G401 (cell line): Measurements from ENCODE around the gene ATXN1L. TPM values are rescaled to one million over a fixed set of nuclear protein-coding genes. Genes with fewer than 3 reads are reported as not detected.
"Not testable (repeated sequence)": the region's sequence is repeated elsewhere in the genome, so short reads cannot be mapped to it uniquely, and the experiment has no call there.

Source experiments
- DNase-seq: peaks from one replicate; pipeline ENCODE4 v3.0.0-alpha.2; 2015; ENCODE audit warnings: low spot score
- in situ Hi-C: cut with HindIII; loops from 2 replicates; pipeline ENCODE4 v1.10.0; 2016; ENCODE audit warnings: low sequenced_read_pairs, mixed read lengths
- total RNA-seq: library from RNA; depleted of rRNA; stranded (reverse); fragments of >200 nt; shearing (Covaris generic); gene quantifications from 2 replicates; pipeline ENCODE4 v1.2.3, GENCODE V29; 2014; rRNA removed

The ATXN1L gene
- total RNA-seq = 5.7 and 6.8 TPM in 2 replicates

- peak; percentile 80 for DNase-seq
- in situ Hi-C loops = no loop called here
Measured at GRCh38 chr16:71845639-71846430, at the start of gene ATXN1L. TSS of gene ATXN1L (plus strand) at chr16:71845976. CDS start at chr16:71849741, 3,765 bp downstream.

- DNase-seq = no peak
- in situ Hi-C loops = no loop called here
Measured at GRCh38 chr16:71796501-71797097, 49.2 kb upstream of the ATXN1L start.

- in situ Hi-C loops = no loop called here
- no peak for DNase-seq
Measured at GRCh38 chr16:71803305-71803690, 42.5 kb upstream of the ATXN1L start.

GRCh38 chr16:71807905-71808592 is 37.7 kb upstream of the ATXN1L start:
- peak; percentile 30 for DNase-seq
- in situ Hi-C loops = no loop called here

- in situ Hi-C loops = no loop called here
- peak; percentile 98 for DNase-seq
Measured at GRCh38 chr16:71808593-71809459, 37.0 kb upstream of the ATXN1L start, which contains the start of gene AP1G1. TSS of gene AP1G1 (minus strand) at chr16:71808834. CDS start at chr16:71789479, 19,355 bp downstream.

GRCh38 chr16:71810155-71810530 is 35.6 kb upstream of the ATXN1L start:
- in situ Hi-C loops, DNase-seq: not testable (repeated sequence)

- in situ Hi-C loops = no loop called here
- DNase-seq = no peak
Measured at GRCh38 chr16:71811261-71811803, 34.4 kb upstream of the ATXN1L start.

GRCh38 chr16:71817155-71817500 is 28.6 kb upstream of the ATXN1L start:
- in situ Hi-C loops, DNase-seq: not testable (repeated sequence)

- DNase-seq = no peak
- in situ Hi-C loops = no loop called here
Measured at GRCh38 chr16:71826533-71827017, 19.2 kb upstream of the ATXN1L start.

GRCh38 chr16:71830359-71830758 is 15.4 kb upstream of the ATXN1L start:
- in situ Hi-C loops = no loop called here
- no peak for DNase-seq

- DNase-seq, in situ Hi-C loops: not testable (repeated sequence)
Measured at GRCh38 chr16:71831698-71832097, 14.1 kb upstream of the ATXN1L start.

GRCh38 chr16:71832112-71832511 is 13.7 kb upstream of the ATXN1L start:
- in situ Hi-C loops, DNase-seq: not testable (repeated sequence)

GRCh38 chr16:71834291-71834690 is 11.5 kb upstream of the ATXN1L start:
- DNase-seq = no peak
- in situ Hi-C loops = no loop called here

GRCh38 chr16:71837150-71837549 is 8.6 kb upstream of the ATXN1L start:
- DNase-seq = no peak
- in situ Hi-C loops = no loop called here

GRCh38 chr16:71840052-71840451 is 5.7 kb upstream of the ATXN1L start:
- no peak for DNase-seq
- in situ Hi-C loops = no loop called here

GRCh38 chr16:71843572-71843971 is 2.2 kb upstream of the ATXN1L start:
- in situ Hi-C loops = no loop called here
- DNase-seq = no peak

- DNase-seq = peak; percentile 26
- in situ Hi-C loops = no loop called here
Measured at GRCh38 chr16:71846431-71846830, 655 bp downstream of the ATXN1L start.

GRCh38 chr16:71847096-71847495 is 1.3 kb downstream of the ATXN1L start:
- in situ Hi-C loops = no loop called here
- DNase-seq = no peak

- in situ Hi-C loops = no loop called here
Measured at GRCh38 chr16:71848622-71849021, 2.8 kb downstream of the ATXN1L start.

More at GRCh38 chr16:71848622-71849021, 2.8 kb downstream of the ATXN1L start:
- no peak for DNase-seq
